SIG-M5 treated with dmso at 0.1 percent for 504 hours (cell line): ENCODE data around the gene ISM2.

Experiments used
- DNase-seq: peaks from one replicate; lab custom pipeline; 2025; ENCODE audit not compliant: unreplicated experiment; lab: John Stamatoyannopoulos, UW

ISM2 gene

GRCh38 chr14:77470224-77470870 is 28.3 kb downstream of the ISM2 start:
- no peak for DNase-seq

- no peak for DNase-seq
These were observed 29.1 kb downstream of the ISM2 start for GRCh38 chr14:77469539-77469938.

GRCh38 chr14:77469067-77469505 is 29.5 kb downstream of the ISM2 start:
- DNase-seq, result no peak

- no peak for DNase-seq
These were observed 30.8 kb downstream of the ISM2 start for GRCh38 chr14:77467801-77468200.

GRCh38 chr14:77459072-77459723 is 39.4 kb downstream of the ISM2 start:
- DNase-seq, result peak; percentile 70

- peak; percentile 24 for DNase-seq
These were observed 40.2 kb downstream of the ISM2 start for GRCh38 chr14:77458249-77458950.

GRCh38 chr14:77457522-77458248 is 40.9 kb downstream of the ISM2 start, which contains the start of the genes AHSA1 and VIPAS39:
TSS of gene AHSA1 (plus strand) at chr14:77458093. CDS start at chr14:77458190, 97 bp downstream.
TSS of gene VIPAS39 (minus strand) at chr14:77457601. CDS start at chr14:77454102, 3,499 bp downstream.
- peak; percentile 99 for DNase-seq

- no peak for DNase-seq
These were observed 41.5 kb downstream of the ISM2 start for GRCh38 chr14:77457115-77457521.

- DNase-seq, result no peak
These were observed 42.5 kb downstream of the ISM2 start for GRCh38 chr14:77455966-77456640.

- no peak for DNase-seq
These were observed 56.4 kb downstream of the ISM2 start for GRCh38 chr14:77442196-77442595.

- DNase-seq, result no peak
These were observed 58.8 kb downstream of the ISM2 start for GRCh38 chr14:77439861-77440260.

- DNase-seq, result no peak
These were observed 60.0 kb downstream of the ISM2 start for GRCh38 chr14:77438596-77438995.

GRCh38 chr14:77436042-77436441 is 62.6 kb downstream of the ISM2 start:
- DNase-seq, result no peak

- no peak for DNase-seq
These were observed 72.2 kb downstream of the ISM2 start for GRCh38 chr14:77426396-77426795.

- no peak for DNase-seq
These were observed 73.8 kb downstream of the ISM2 start for GRCh38 chr14:77424862-77425261.
